HG03108 (cell line): Measurements from ENCODE around the gene RBM4B.

Experiments
- ATAC-seq: cut with Tn5 transposase; IDR thresholded peaks from one replicate; pipeline ENCODE4 v1.9.1; 2021; ENCODE audit warnings: moderate library complexity; ENCODE audit not compliant: unreplicated experiment

Gene RBM4B

DNA sequence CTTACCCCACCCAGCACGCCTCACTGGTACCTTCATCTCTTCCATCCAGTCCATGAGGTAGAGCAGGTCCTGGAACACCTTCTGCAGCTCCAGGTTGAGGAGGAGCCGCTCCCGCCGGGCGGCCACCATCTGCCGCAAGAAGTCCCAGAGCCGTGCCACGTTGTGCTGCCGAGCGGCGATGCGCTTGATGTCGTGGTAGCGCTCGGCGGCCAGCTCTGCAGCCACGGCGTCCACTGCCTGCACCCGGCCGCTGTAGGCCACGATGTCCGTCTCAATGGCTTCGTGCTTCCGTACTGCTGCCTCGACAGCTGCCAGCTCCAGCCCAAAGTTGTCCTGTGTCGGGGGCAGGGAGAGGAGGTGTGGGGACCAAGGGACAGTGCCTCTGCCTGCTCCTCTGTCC, 29.8 kb upstream of the RBM4B start:
- ATAC-seq = no peak

- ATAC-seq = no peak
Measured at GRCh38 chr11:66706989-66707388, 29.3 kb upstream of the RBM4B start.

GRCh38 chr11:66705587-66706335, 28.1 kb upstream of the RBM4B start:
- ATAC-seq = no peak

DNA sequence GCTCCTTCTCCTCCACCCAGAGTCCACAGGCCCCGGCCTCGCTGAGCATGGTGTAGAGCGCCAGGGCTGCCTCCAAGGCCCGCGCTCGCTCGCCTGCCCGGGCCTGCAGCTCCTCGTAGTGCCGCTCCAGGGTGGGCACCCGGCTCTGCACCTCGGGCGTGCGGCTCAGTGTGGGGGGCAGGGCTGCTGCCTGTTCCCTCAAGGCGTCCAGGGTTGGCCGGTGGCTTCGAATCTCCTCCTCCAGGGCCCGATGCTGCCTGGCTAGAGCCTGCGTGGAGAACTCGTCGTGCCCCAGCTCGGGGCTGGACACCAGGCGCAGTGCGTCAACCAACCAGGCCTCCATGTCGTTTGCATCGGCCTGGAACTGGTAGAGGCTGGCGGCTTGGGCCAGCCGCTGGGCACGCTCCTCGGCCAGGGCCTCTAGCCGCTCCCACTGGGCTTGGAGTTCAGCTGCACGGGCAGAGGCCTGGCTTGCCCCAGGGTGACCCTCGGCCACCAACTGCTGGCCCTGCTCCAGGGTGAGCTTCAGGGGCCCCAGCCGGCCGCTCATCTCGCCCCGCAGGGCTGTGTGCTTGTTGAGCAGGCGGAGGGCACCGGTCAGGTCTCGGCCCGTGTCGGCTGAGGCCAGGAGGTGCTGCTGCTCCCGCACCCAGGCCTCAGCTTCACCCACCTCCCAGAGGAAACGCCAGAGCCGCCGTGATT, 27.1 kb upstream of the RBM4B start:
- ATAC-seq = no peak

- ATAC-seq = no peak
Measured at GRCh38 chr11:66701432-66702240, 23.9 kb upstream of the RBM4B start.

GRCh38 chr11:66700742-66701141, 23.1 kb upstream of the RBM4B start:
- no peak for ATAC-seq

DNA sequence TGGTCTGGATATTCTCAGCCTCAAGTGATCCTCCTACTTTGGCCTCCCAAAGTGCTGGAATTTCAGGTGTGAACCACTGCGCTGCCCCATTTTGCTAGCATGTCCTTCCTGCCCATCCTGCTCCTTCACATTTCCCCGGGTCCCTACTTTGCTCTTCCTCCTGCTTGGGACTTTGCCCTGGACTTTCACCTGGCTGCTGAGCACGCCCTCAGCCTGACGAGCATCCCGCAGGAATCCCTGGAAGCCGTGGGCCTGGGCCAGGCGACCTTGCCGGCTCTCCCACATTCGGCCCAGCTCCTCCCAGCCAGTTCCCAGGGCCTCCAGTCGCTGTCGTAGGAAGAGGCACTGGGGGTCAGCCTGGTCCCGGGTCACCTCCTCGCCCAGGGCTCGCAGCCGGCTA, 22.6 kb upstream of the RBM4B start:
- no peak for ATAC-seq

DNA sequence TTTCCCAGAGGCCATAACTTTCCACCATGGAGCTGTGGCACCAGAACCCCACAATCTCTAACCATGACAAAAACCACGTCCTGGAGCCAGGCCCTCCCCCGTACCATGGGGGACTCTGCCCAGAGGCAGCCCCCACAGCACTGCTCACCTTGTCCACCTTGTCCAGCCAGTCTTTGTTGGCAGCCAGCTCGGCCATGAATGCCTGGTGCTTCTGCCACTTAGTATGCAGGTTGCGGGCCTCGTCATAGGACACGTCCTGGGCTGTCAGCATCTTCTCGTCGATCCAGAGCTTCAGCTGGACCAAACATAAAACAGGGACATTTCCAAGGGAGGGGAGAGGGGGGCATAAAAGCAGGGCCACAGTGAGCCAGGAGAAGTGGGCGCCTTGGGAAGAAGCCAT, 20.8 kb upstream of the RBM4B start:
- no peak for ATAC-seq

DNA sequence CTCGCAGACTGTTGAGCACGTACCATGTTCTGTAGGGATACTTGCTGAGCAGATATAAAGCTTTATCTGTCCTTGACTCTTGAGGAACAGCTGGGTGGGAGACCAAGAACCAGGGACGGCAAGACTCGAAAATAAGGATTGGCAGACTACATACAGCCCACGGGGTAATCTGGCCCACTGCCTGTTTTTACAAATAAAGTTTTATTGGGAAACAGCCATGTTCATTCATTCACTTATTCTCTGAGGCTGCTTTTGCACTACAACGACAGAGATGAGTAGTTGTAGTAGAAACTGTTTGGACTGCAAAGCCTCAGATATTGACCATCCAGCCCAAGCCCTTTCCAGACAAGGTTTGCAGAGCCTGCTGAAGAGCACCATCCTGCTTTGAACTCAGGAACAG, 20.3 kb upstream of the RBM4B start:
- ATAC-seq = no peak

- no peak for ATAC-seq
Measured at GRCh38 chr11:66696146-66696545, 18.5 kb upstream of the RBM4B start.

DNA sequence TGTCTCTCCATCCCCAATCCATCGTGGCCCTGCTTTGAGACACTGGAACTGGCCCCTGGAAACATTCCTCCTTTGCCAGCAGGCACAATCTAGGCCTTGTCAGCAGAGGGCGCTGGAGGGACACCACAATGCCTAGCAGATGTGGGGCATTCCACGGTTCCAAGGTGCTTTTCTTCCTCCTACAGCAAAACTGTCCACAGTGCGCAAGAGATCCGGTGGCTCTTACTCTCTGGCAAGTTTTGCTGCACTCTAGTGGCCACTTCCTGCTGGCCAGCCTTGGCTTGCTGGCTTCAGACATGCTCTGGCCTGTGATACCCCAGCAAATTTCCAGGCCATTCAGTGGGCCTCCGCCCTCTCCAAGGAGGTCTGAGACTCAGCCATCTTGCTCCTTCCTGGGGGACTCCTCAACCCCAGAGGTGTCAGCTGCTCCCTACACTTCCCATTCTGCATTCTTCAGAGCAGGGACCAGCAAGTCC, 17.1 kb upstream of the RBM4B start:
- peak; percentile 64 for ATAC-seq

GRCh38 chr11:66694056-66694410, 16.3 kb upstream of the RBM4B start:
- no peak for ATAC-seq

DNA sequence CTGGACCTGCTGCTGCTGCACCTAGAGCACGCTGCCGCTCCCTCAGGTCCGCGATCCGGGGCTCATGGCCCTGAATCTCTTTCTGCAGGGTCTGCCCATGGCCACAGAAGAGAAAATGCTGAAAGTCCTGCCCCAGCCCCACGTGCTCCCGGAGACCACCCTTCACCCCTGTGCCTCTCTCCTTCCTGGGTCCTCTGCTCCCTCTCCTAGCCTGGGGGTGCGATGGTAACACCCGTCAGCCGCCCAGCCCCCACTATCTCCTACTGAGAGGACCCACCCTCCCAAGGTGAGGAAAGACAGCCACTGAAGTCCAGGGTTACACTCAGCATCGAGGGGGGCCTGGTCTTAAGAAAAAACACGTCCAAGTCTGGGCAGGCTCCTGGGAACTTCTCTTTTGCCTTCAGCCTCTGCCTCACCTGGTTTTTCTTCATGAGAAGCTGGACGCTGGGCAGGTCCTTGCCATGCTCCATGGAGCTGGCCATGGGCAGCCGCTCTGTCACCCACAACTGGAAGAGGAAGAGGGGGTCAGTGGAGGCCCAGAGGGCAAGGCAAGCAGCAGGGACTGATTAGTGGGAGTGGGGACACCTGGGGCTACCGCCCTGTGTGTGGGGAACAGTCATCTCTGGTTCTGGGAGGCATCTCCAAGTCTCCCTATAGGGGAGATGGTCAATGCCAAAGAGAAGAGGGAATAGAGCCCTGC, 15.8 kb upstream of the RBM4B start:
- no peak for ATAC-seq

GRCh38 chr11:66692871-66693331, 15.2 kb upstream of the RBM4B start:
- ATAC-seq = no peak

- no peak for ATAC-seq
Measured at GRCh38 chr11:66692446-66692845, 14.8 kb upstream of the RBM4B start.

GRCh38 chr11:66691311-66691980, 13.8 kb upstream of the RBM4B start:
- ATAC-seq = no peak

DNA sequence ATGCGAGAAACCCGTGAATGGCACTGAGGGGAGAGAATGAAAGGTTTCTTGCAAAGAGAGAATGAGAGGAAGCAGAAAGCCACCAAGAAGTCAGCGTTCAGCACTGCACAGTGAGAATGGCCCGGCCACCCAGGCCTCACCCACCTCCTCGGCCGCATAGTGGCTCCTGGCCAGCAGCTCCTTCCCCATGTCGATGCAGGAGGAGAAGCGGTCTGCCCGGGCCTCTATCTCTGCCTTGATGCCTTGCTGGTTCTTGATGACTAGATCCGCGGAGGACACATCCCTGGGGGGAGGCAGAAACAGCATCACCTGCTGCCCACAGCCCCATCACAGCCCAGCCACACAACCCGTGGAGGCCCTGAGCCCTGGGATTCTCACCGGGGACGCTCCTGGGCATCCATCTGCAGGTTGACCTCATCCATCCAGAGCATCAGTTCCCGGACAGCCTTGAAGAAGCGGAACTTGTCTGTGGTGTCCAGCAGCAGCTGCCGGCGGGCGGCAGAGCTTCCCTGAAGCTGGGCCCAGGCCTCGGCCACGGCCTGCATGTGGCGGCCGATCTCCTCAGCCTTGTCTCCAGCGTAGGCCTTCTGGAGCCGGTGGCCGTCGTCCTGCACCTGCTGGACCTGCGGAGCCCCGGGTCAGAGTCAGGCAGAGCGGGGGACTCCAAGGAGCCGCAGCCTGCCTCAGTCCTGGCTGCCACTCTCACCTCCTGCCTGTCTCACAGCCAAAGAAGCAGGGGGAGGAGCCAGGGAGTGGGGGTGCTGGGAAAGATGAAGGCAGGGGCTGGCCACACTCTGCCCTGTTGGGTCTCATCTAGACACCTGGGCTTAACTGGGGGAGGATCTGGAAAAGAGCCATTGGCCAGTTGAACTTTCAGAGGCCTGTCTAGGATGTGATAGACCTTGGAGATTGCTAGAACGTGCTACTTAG, 12.2 kb upstream of the RBM4B start:
- ATAC-seq = no peak

DNA sequence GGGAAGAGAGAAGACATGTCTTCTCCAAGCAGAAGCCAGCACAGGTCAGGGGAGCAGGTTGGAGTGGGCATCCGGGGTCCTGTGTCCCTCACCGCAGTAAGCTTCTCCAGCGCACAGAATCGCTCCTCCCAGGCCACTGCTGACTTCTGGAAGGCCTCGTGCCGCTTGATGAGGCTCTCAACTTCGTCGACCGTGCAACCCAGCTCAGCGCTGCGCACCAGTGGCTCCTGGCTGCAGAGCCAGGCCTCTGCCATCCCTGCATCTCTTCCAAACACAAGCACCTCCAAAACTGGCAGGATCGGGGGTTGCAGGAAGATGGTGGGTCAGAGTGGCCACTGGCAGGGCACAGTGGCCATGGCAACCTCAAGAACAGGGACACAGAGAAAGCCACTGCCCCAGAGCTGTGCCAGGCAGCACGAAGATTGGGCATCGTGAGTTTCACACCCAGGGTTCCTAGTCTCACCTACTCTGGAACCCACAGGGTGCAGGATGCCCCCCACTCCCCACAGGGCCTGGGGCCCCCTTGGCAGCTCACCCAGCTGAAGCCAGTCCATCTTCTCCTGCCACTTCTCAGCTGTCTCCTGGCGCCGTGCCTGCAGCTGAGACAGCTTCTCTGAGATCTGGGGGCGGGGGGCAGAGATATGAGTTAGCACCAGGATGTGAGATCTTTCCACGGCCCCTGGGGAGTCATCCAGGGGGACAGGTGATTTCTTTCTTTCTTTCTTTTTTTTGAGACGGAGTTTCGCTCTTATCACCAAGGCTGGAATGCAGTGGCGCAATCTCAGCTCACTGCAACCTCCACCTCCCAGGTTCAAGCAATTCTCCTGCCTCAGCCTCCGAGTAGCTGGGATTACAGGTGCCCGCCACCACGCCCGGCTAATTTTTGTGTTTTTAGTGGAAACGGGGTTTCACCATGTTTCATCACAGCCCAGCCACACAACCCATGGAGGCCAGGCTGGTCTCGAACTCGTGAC, 11.2 kb upstream of the RBM4B start:
- no peak for ATAC-seq
